Fibroblast of lung (primary cell): Measurements from ENCODE around the gene HOXC9.

Experiments
- CTCF ChIP-seq, 2 donors: IDR thresholded peaks in 1 of 2; conservative IDR thresholded peaks in 1 of 2; 1 replicate in 1 of 2; 2 replicates in 1 of 2; pipeline ENCODE4 v1.5.1; 2011 to 2012; ENCODE audit warnings: low read length in 2 of 2, control low read depth in 1 of 2, inconsistent platforms in 1 of 2, low read depth in 1 of 2, mild to moderate bottlenecking in 1 of 2
- EZH2 ChIP-seq: IDR thresholded peaks from 2 replicates; pipeline ENCODE4 v1.5.1; 2012; ENCODE audit warnings: low read length, control low read depth, mild to moderate bottlenecking; ENCODE audit errors: missing control alignments

- no peak for TF ChIP-seq CTCF (conservative IDR thresholded peaks at IDR 0.05 in 1 of 2, IDR thresholded peaks at IDR 0.05 in 1 of 2; ENCODE audit: low read depth in 1 of 2, low read length in 2 of 2)
- no peak for TF ChIP-seq EZH2
These were observed 3.4 kb upstream of the HOXC9 start for GRCh38 chr12:53996240-53997203.
